Neural cell (in vitro differentiated cells): ENCODE data around the gene PBX3.

Source experiments
- CTCF ChIP-seq: fragments of 450-650 bp; IDR thresholded peaks from 2 replicates; pipeline ENCODE4 v1.5.1; 2014; ENCODE audit warnings: antibody characterized with exemption, mild to moderate bottlenecking, moderate library complexity; ENCODE audit not compliant: poor library complexity, severe bottlenecking
- EP300 ChIP-seq: fragments of 450-650 bp; conservative IDR thresholded peaks from 2 replicates; pipeline ENCODE4 v1.6.1; 2014; ENCODE audit warnings: antibody characterized with exemption, mild to moderate bottlenecking, moderate library complexity; ENCODE audit not compliant: poor library complexity, severe bottlenecking
- EZH2 ChIP-seq: fragments of 200-600, 300-800 bp; shearing (Covaris generic), sonication (generic); IDR thresholded peaks from 2 replicates; pipeline ENCODE4 v1.6.1; 2014; ENCODE audit warnings: antibody characterized with exemption, low read length, borderline replicate concordance, mild to moderate bottlenecking; ENCODE audit not compliant: insufficient read depth, poor library complexity, severe bottlenecking
- POLR2AphosphoS5 ChIP-seq: IDR thresholded peaks from 2 replicates; pipeline ENCODE4 v1.6.1; 2012
- TF ChIP-seq, protein P1 (sequence below): IDR thresholded peaks from 2 replicates; pipeline ENCODE4 v1.6.1; 2012; ENCODE audit warnings: borderline replicate concordance

DNA sequence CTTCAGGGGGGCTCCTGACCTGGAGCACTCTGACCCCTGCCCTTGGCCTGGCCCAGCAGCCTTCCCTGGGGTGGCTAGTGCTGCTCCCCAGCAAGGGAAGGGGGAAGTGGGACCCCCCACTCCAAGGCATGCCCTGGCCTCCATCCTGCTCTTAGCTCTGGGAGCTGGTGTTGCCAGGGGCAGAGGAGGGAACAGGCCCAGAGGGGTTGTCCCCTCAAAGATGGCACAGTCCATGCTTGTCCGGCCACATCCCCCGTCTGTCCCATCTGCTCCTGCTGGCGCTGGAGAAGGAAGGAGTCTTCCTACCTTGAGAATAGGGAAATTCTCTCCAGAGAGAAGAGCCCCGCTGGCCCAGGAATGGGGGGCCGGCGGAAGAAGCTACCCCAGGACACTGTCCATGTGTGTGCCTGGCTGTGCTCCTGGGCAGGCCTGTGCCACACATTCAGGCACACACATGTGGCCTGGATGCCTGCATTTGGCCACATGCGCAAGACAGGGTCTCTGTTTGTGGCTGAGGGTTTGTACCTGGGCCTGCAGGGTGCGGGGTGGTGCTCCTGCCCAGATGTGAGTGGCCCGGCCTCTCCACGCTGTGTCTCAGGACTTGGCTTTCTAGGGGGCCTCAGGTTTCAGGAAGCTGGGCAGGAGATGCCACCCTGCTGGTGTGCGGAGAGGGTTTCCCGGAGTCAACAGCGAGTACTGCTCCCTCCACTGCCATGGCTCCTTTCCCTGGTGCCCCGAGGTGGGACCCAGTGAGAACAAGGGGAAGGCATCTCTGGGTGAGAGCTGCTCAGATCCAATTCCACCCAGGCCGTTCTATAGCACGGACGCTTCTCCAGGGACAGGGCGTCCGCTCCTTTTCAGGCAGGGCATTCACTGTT, 247.1 kb downstream of the PBX3 start:
- TF ChIP-seq CTCF (no peak), POLR2AphosphoS5 (no peak), EP300 (no peak), EZH2 (no peak)
- TF ChIP-seq, protein P1, sequence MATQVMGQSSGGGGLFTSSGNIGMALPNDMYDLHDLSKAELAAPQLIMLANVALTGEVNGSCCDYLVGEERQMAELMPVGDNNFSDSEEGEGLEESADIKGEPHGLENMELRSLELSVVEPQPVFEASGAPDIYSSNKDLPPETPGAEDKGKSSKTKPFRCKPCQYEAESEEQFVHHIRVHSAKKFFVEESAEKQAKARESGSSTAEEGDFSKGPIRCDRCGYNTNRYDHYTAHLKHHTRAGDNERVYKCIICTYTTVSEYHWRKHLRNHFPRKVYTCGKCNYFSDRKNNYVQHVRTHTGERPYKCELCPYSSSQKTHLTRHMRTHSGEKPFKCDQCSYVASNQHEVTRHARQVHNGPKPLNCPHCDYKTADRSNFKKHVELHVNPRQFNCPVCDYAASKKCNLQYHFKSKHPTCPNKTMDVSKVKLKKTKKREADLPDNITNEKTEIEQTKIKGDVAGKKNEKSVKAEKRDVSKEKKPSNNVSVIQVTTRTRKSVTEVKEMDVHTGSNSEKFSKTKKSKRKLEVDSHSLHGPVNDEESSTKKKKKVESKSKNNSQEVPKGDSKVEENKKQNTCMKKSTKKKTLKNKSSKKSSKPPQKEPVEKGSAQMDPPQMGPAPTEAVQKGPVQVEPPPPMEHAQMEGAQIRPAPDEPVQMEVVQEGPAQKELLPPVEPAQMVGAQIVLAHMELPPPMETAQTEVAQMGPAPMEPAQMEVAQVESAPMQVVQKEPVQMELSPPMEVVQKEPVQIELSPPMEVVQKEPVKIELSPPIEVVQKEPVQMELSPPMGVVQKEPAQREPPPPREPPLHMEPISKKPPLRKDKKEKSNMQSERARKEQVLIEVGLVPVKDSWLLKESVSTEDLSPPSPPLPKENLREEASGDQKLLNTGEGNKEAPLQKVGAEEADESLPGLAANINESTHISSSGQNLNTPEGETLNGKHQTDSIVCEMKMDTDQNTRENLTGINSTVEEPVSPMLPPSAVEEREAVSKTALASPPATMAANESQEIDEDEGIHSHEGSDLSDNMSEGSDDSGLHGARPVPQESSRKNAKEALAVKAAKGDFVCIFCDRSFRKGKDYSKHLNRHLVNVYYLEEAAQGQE, result no peak
